ENCODE data around the gene PRKG2. TPM values are rescaled to one million over a fixed set of nuclear protein-coding genes. Genes with fewer than 3 reads are reported as not detected.

PRKG2 gene
- total RNA-seq, 4 donors from 2014 or later: 13.2 to 49.5 (median 34.1) TPM

DNA sequence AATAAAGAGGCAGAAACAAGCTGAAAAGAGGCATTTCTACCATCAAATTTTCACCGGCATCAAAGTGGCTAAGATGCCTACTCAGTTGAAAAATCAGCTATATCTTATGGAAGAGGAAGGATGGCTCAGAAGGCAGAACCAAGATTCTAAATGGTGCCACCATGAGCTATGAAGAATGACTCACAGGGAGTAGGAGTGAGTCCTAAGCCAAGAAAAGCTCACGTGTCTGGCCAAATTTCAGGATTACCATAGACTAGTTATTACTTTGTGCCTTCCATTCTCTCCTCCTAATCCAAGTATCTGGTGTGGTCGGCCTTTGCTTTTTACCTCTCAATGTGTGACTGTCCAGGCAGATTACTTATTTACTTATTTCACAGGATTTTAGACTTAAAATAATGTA lies 129.7 kb downstream of the PRKG2 start:
- TF ChIP-seq CTCF (IDR thresholded peaks at IDR 0.05) (no peak), POLR2A (IDR thresholded peaks at IDR 0.05) (no peak)
- Histone ChIP-seq H3K9me3 (no peaks in the 10 kb centered on the region), H3K36me3 (peaks cover 0 to 8% (median 0%) of the 10 kb centered on the region in 3 donors), H3K27me3 (no peaks in the 10 kb centered on the region), H3K27ac (no peak overlapping the region), H3K4me3 (no peak overlapping the region), H3K4me1 (no peaks in the 10 kb centered on the region)
- DNase-seq: no peak

GRCh38 chr4:81084634-81085033 lies 130.4 kb downstream of the PRKG2 start:
- H3K4me3 ChIP-seq: no peak overlapping the region
- H3K9me3 ChIP-seq: no peaks in the 10 kb centered on the region
- DNase-seq: no peak
- H3K27ac ChIP-seq: no peak overlapping the region
- no peak for TF ChIP-seq CTCF (IDR thresholded peaks at IDR 0.05)
- no peak for TF ChIP-seq POLR2A (IDR thresholded peaks at IDR 0.05)
- no peaks in the 10 kb centered on the region for H3K27me3 ChIP-seq
- H3K4me1 ChIP-seq: no peaks in the 10 kb centered on the region
- peaks cover 0 to 3% (median 0%) of the 10 kb centered on the region in 3 donors for H3K36me3 ChIP-seq

GRCh38 chr4:81084029-81084428 lies 131.0 kb downstream of the PRKG2 start:
- no peaks in the 10 kb centered on the region for H3K4me1 ChIP-seq
- H3K27ac ChIP-seq: no peak overlapping the region
- TF ChIP-seq CTCF (IDR thresholded peaks at IDR 0.05) (peak in 4 of 6 experiments; percentile 4 to 70 (median 58)), POLR2A (IDR thresholded peaks at IDR 0.05) (no peak)
- no peaks in the 10 kb centered on the region for H3K36me3 ChIP-seq
- H3K4me3 ChIP-seq: no peak overlapping the region
- no peak for DNase-seq
- no peaks in the 10 kb centered on the region for H3K9me3 ChIP-seq
- H3K27me3 ChIP-seq: no peaks in the 10 kb centered on the region

GRCh38 chr4:81081156-81081555 lies 133.9 kb downstream of the PRKG2 start:
- no peaks in the 10 kb centered on the region for H3K27me3 ChIP-seq
- H3K4me1 ChIP-seq: no peaks in the 10 kb centered on the region
- peak in 2 of 3 donors; percentile 49 to 75 for DNase-seq
- TF ChIP-seq POLR2A (IDR thresholded peaks at IDR 0.05): no peak
- TF ChIP-seq CTCF (IDR thresholded peaks at IDR 0.05): no peak
- no peaks in the 10 kb centered on the region for H3K36me3 ChIP-seq
- H3K4me3 ChIP-seq: no peak overlapping the region
- no peaks in the 10 kb centered on the region for H3K9me3 ChIP-seq
- no peak overlapping the region for H3K27ac ChIP-seq

DNA sequence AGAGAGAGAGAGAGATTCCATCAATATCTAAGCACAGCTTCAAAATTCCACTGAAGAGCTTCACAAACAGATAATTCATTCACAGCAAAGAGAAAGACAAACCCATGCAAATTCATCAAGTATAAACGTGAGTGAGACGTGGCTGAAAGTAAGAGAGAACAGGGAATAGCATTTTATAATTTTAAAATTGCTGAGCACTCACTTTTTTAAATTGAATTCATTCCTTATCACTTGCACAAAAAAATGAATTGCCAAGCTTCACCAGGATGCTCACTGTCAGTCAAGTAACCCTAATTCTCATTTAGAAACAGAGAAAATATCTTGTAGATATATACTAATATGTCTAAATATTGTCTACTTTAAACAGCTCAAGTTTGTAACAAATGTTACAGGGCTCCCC lies 144.0 kb downstream of the PRKG2 start:
- TF ChIP-seq CTCF (IDR thresholded peaks at IDR 0.05) (no peak), POLR2A (IDR thresholded peaks at IDR 0.05) (no peak)
- H3K9me3 ChIP-seq: no peaks in the 10 kb centered on the region
- no peak overlapping the region for H3K4me3 ChIP-seq
- no peak for DNase-seq
- H3K27ac ChIP-seq: no peak overlapping the region
- H3K27me3 ChIP-seq: no peaks in the 10 kb centered on the region
- no peaks in the 10 kb centered on the region for H3K4me1 ChIP-seq
- no peaks in the 10 kb centered on the region for H3K36me3 ChIP-seq
